Fibroblast of mammary gland (primary cell): ENCODE data around the gene TGM2.

ENCODE experiments used
- DNase-seq: peaks from one replicate; pipeline ENCODE4 v3.0.0-alpha.2; 2010; ENCODE audit warnings: low read depth
- H3K4me3 ChIP-seq: 2 replicates; pipeline ENCODE4 v1.5.1; 2011; ENCODE audit warnings: low read depth, mild to moderate bottlenecking, low read length, moderate library complexity; ENCODE audit not compliant: control insufficient read depth
- CTCF ChIP-seq: conservative IDR thresholded peaks from 2 replicates; pipeline ENCODE4 v1.5.1; 2011; ENCODE audit warnings: low read depth, low read length, inconsistent platforms; ENCODE audit not compliant: control insufficient read depth, insufficient read depth

The TGM2 gene

GRCh38 chr20:38116409-38117165 is 48.5 kb downstream of the TGM2 start:
- H3K4me3 ChIP-seq, result no peak overlapping the region
- DNase-seq, result no peak
- TF ChIP-seq CTCF, result no peak

GRCh38 chr20:38115896-38116295 is 49.2 kb downstream of the TGM2 start:
- TF ChIP-seq CTCF, result no peak
- no peak for DNase-seq
- H3K4me3 ChIP-seq, result no peak overlapping the region

GRCh38 chr20:38115205-38115604 is 49.9 kb downstream of the TGM2 start:
- DNase-seq, result no peak
- H3K4me3 ChIP-seq, result no peak overlapping the region
- peak; percentile 8 for TF ChIP-seq CTCF

GRCh38 chr20:38114353-38114791 is 50.7 kb downstream of the TGM2 start:
- no peak overlapping the region for H3K4me3 ChIP-seq
- DNase-seq, result peak; percentile 65
- TF ChIP-seq CTCF, result no peak

GRCh38 chr20:38113401-38114325 is 51.4 kb downstream of the TGM2 start:
- TF ChIP-seq CTCF, result peak; percentile 15
- DNase-seq, result no peak
- no peak overlapping the region for H3K4me3 ChIP-seq

- TF ChIP-seq CTCF, result no peak
- DNase-seq, result no peak
- H3K4me3 ChIP-seq, result no peak overlapping the region
Measured at GRCh38 chr20:38112930-38113294, 52.2 kb downstream of the TGM2 start.
